Measurements from ENCODE around the gene RETN. TPM values are rescaled to one million over a fixed set of nuclear protein-coding genes. Genes with fewer than 3 reads are reported as not detected.

Gene RETN
- total RNA-seq, 6 experiments from 2014 or later, result 0.63 to 2.4 TPM; not detected in 4

GRCh38 chr19:7710616-7711015 lies 41.8 kb downstream of the RETN start:
- H3K27ac ChIP-seq, result no peak overlapping the region
- DNase-seq, result no peak
- H3K9me3 ChIP-seq, result no peaks in the 10 kb centered on the region
- TF ChIP-seq POLR2A (IDR thresholded peaks at IDR 0.05), result no peak
- TF ChIP-seq CTCF (IDR thresholded peaks at IDR 0.05), result no peak
- no peak overlapping the region for H3K4me3 ChIP-seq
- H3K36me3 ChIP-seq, result no peaks in the 10 kb centered on the region
- H3K4me1 ChIP-seq, result no peaks in the 10 kb centered on the region
- WGBS (ENCODE audit: insufficient coverage, low coverage, low lambda C conversion rate, missing lambda C conversion rate), result 77% methylated on average over 5 of the region's 5 CpGs
- no peaks in the 10 kb centered on the region for H3K27me3 ChIP-seq
- no peak for ATAC-seq
- intact Hi-C loops (cut with DNase I), result no loop called here

- intact Hi-C loops (cut with DNase I), result no loop called here
- TF ChIP-seq CTCF (IDR thresholded peaks at IDR 0.05) (no peak), POLR2A (IDR thresholded peaks at IDR 0.05) (no peak)
- DNase-seq (no peak), ATAC-seq (no peak)
- H3K9me3 ChIP-seq, result no peaks in the 10 kb centered on the region
- H3K4me1 ChIP-seq, result no peaks in the 10 kb centered on the region
- no peak overlapping the region for H3K27ac ChIP-seq
- WGBS (ENCODE audit: insufficient coverage, low coverage, low lambda C conversion rate, missing lambda C conversion rate), result no CpG with 5 or more reads among the region's 1 CpG
- no peak overlapping the region for H3K4me3 ChIP-seq
- no peaks in the 10 kb centered on the region for H3K27me3 ChIP-seq
- no peaks in the 10 kb centered on the region for H3K36me3 ChIP-seq
Measured at GRCh38 chr19:7715671-7716070, 46.8 kb downstream of the RETN start.

- no peaks in the 10 kb centered on the region for H3K4me1 ChIP-seq
- intact Hi-C loops (cut with DNase I), result no loop called here
- no peak for DNase-seq
- no peak for ATAC-seq
- H3K4me3 ChIP-seq, result no peak overlapping the region
- 67% methylated on average over 1 of the region's 1 CpG for WGBS (ENCODE audit: insufficient coverage, low coverage, low lambda C conversion rate, missing lambda C conversion rate)
- TF ChIP-seq POLR2A (IDR thresholded peaks at IDR 0.05) (no peak), CTCF (IDR thresholded peaks at IDR 0.05) (no peak)
- H3K9me3 ChIP-seq, result no peaks in the 10 kb centered on the region
- H3K36me3 ChIP-seq, result no peaks in the 10 kb centered on the region
- no peak overlapping the region for H3K27ac ChIP-seq
- H3K27me3 ChIP-seq, result no peaks in the 10 kb centered on the region
Measured at GRCh38 chr19:7716762-7717161, 47.9 kb downstream of the RETN start.

GRCh38 chr19:7718668-7719067 lies 49.8 kb downstream of the RETN start:
- H3K4me3 ChIP-seq, result no peak overlapping the region
- H3K27me3 ChIP-seq, result no peaks in the 10 kb centered on the region
- DNase-seq, result peak in 1 of 3 donors; percentile 34
- peak; percentile 31 to 66 (median 58) for ATAC-seq
- H3K36me3 ChIP-seq, result no peaks in the 10 kb centered on the region
- intact Hi-C loops (cut with DNase I), result no loop called here
- no peaks in the 10 kb centered on the region for H3K9me3 ChIP-seq
- TF ChIP-seq CTCF (IDR thresholded peaks at IDR 0.05), result no peak
- no peak for TF ChIP-seq POLR2A (IDR thresholded peaks at IDR 0.05)
- H3K4me1 ChIP-seq, result no peaks in the 10 kb centered on the region
- H3K27ac ChIP-seq, result no peak overlapping the region
- WGBS (ENCODE audit: insufficient coverage, low coverage, low lambda C conversion rate, missing lambda C conversion rate), result 24% methylated on average over 6 of the region's 8 CpGs

Other genes starting within 250 kb of the RETN start
- gene PEX11G, start 180.0 kb upstream of the RETN start, total RNA-seq, result 10 to 100 TPM in 2 of 6 experiments, 1 to 10 TPM in 4; 4.8 to 14.3 (median 9.4) TPM
- 10 to 100 TPM; 15.3 to 35.1 (median 24.8) TPM for gene ZNF358, start 152.9 kb upstream of the RETN start, total RNA-seq
- 10 to 100 TPM in 5 of 6 experiments, 1 to 10 TPM in 1; 9.8 to 25.2 (median 17.7) TPM for gene MCOLN1, start 146.4 kb upstream of the RETN start, total RNA-seq
- gene PNPLA6, start 133.3 kb upstream of the RETN start, total RNA-seq, result 10 to 100 TPM; 38.7 to 61.8 (median 46.5) TPM
- 10 to 100 TPM; 21.8 to 31.9 (median 23.4) TPM for gene CAMSAP3, start 73.2 kb upstream of the RETN start, total RNA-seq
- 10 to 100 TPM; 12.8 to 21.3 (median 17.8) TPM for gene XAB2, start 39.5 kb upstream of the RETN start, total RNA-seq
- 10 to 100 TPM in 4 of 6 experiments, 1 to 10 TPM in 2; 6.8 to 83.9 (median 56.5) TPM for gene PET100, start 39.3 kb upstream of the RETN start, total RNA-seq
- gene PCP2, start 35.3 kb upstream of the RETN start, total RNA-seq, result 1 to 10 TPM in 1 of 6 experiments, under 1 TPM in 2, not detected in 3; 0.90 to 1.5 (median 0.95) TPM
- 10 to 100 TPM; 27.5 to 45.7 (median 39.1) TPM for gene STXBP2, start 31.9 kb upstream of the RETN start, total RNA-seq
- under 1 TPM; 0.11 to 0.86 (median 0.34) TPM for gene MCEMP1, start 8.0 kb downstream of the RETN start, total RNA-seq
- 10 to 100 TPM; 41.7 to 66.5 (median 52.0) TPM for gene TRAPPC5, start 11.8 kb downstream of the RETN start, total RNA-seq
- under 1 TPM in 2 of 6 experiments, not detected in 4; 0.18 to 0.29 TPM for gene FCER2, start 33.1 kb downstream of the RETN start, total RNA-seq
- 10 to 100 TPM; 25.7 to 59.0 (median 38.2) TPM for gene CLEC4G, start 63.1 kb downstream of the RETN start, total RNA-seq
- 1 to 10 TPM in 4 of 6 experiments, under 1 TPM in 2; 0.42 to 6.7 (median 2.8) TPM for gene CD209, start 78.5 kb downstream of the RETN start, total RNA-seq
- 10 to 100 TPM; 12.8 to 64.8 (median 20.8) TPM for gene CLEC4M, start 94.2 kb downstream of the RETN start, total RNA-seq
- gene EVI5L, start 161.2 kb downstream of the RETN start, total RNA-seq, result 1 to 10 TPM; 3.7 to 6.3 (median 4.9) TPM
- under 1 TPM in 4 of 6 experiments, not detected in 2; 0.07 to 0.37 (median 0.12) TPM for gene PRR36, start 205.3 kb downstream of the RETN start, total RNA-seq
- gene LRRC8E, start 219.5 kb downstream of the RETN start, total RNA-seq, result 1 to 10 TPM; 1.5 to 9.6 (median 3.5) TPM
- gene MAP2K7, start 234.8 kb downstream of the RETN start, total RNA-seq, result 10 to 100 TPM in 5 of 6 experiments, 1 to 10 TPM in 1; 9.7 to 22.1 (median 15.6) TPM
- 1 to 10 TPM in 3 of 6 experiments, under 1 TPM in 3; 0.42 to 2.9 (median 1.3) TPM for gene TGFBR3L, start 245.8 kb downstream of the RETN start, total RNA-seq